Measurements from ENCODE around the gene YBX2.

GRCh38 chr17:7242717-7243452 lies 51.6 kb downstream of the YBX2 start:
- TF ChIP-seq POLR2A (IDR thresholded peaks at IDR 0.05; ENCODE audit: low read length) (peak; percentile 64), GATA1 (IDR thresholded peaks at IDR 0.05; ENCODE audit: low read depth, low read length) (no peak)
